ENCODE data around the gene C3orf22.

The C3orf22 gene

DNA sequence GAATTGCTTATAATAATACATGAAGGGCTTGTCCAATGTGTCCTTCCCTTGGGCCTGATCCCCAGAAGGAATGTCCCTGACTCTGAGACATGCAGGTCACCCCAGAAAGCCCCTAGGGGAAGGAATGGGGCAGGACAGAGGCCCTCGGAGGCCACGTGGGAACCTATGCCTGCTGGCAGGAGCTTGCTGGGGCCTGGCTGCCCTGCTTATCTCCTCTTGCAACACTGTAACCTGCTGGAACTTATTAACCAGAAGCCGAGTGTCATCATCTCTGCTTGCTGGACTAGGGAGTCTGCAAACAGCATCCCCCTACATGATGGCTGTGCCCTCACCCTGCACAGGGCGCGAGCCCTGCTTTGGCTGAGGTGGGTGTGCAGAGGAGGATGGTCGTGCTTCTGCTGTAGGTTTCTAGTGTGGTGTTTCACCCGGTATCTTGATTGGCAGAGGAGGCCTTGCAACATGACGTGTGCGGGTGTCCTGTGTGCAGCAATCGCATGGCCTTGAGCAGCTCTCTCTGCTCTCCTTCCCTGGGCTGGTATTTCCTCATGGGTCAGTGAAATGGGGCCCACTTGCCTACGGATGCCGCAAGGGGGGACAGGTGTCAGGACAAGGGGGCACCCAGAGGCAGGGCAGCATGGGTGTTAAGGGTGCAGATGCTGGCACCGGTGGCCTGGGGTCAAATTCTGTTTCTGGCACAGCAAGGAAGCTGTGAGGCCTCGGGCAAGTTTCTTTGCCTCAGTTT is 29.8 kb downstream of the C3orf22 start:
- in situ Hi-C loops (cut with MboI; ENCODE audit: low sequenced_read_pairs): no loop called here

DNA sequence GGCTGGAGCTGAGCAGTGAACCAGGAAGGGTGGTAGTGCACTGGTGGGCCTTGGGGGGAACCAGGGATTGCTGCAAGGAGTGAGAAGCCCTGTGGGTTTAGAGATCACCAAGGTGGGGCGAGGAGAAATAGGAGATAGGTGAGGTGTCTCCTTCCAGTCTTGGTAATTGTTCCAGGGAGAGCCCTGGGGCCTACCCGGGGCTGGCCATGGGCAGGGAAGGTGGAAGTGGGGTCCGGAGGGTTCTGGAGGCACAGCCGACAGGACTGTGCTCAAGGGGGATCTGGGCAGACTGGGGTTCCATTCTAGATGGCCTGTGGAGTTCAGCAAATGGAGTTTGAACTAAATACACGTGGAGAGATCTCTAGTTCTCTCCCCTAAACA is 30.3 kb downstream of the C3orf22 start:
- in situ Hi-C loops (cut with MboI; ENCODE audit: low sequenced_read_pairs): no loop called here

DNA sequence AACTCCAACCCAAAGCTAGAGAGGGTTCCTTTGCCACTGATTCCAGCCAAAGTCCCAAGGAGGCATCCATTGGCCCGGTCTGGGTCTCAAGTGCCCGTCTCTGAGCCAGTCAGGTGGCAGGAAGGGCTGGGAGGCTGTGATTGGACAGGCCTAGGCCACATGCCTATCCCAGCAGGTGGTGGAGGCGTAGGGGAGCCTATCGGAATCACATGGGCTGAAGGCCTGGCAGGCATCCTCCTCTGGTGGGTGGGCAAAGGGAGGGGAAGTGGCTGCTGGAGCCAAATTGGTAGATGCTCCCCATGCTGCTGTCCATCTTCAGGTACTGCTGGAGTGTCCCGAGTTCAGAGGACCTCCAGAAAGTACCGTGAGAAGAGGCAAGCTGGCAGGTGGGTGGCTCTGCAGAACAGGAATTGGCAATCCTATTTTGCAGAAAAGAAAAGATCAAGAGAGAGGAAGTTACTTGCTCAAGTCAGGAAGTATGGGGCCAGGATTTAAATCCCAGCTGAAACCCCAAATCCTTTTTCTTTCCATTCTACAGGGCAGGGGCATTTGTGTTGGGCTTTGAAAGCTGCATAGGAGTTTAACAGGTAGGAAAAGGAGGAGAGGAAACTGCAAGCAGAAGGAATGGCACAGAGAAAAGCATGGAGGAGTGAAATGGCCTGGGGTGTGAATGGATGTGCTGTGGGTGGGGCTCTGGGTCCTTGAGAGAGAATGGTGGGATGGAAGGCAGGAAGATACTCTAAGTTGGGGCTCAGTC is 31.1 kb downstream of the C3orf22 start:
- in situ Hi-C loops (cut with MboI; ENCODE audit: low sequenced_read_pairs): no loop called here

DNA sequence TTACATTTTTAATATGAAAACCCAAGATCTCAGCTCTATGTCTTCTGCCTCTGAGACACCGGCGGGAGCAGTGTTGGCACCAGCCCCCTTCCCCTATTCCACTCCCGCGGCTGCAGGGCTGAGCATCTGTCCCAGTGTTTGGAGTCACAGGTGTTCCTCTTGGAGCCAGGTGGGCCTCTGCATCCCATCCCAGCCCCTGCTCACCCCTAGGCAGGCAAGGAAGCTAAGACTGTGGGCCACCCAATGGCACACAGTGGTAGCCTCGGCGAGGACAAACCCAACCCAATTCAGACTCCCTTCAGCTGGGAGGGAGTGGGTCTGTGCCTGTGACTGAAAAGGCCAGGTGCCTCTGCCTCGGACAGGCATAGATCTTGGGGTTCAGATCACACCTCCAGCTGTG is 31.7 kb downstream of the C3orf22 start:
- in situ Hi-C loops (cut with MboI; ENCODE audit: low sequenced_read_pairs): no loop called here

DNA sequence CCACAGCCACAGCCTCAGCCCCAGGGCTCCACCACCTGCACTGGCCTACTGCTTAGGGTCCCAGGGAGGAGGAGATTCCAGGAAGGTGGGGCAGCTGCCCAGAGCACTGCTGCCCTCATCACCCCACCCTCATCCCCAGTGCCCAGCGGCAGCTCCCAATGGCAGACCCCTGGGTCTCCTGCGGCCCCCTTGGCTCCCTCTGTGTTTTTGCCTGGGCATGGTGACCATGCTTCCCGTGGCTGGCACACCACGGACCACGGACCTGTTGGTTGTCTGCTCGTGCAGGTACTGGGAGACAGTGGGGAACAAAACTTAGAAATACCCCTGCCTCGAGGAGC is 32.1 kb downstream of the C3orf22 start:
- in situ Hi-C loops (cut with MboI; ENCODE audit: low sequenced_read_pairs): no loop called here

DNA sequence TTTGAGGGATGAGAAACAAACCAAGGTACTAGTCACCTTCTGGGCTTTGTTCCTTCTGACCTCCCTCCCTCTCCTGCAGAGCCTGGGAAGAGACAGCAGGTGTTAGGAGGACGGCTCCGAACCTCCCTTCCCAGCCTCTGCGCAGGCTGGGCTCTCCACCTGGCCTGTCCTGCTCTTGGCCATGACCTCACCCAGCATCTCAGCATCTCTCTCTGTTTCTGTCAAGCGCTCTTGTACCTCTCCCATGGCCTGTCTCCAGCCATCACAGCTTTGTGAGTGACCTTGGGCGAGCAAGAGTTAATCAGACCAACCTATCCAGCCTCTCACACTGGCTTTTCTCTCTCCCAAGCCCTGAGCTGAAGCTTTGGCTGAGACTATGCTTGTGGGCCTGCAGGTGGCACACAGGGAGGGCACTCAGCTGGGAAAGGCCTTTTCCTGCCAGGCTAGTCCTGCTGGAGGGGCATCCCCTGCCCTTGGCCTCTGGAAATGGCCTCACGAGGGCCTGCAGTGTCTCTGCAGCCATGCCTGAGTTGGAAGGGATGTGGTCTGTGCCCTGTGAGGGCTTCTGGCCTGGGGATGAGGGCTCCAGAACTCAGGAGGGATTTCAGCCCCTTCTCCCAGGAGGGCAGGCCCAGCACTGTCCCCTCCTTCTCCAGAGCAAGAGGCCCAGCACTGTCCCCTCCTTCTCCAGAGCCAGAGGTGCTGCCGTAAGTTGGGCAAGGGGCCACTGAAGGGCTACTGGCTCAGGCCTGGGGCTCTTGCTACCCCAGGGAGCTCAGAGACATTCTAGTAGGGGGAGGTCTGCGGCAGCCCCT is 32.7 kb downstream of the C3orf22 start:
- in situ Hi-C loops (cut with MboI; ENCODE audit: low sequenced_read_pairs): no loop called here

DNA sequence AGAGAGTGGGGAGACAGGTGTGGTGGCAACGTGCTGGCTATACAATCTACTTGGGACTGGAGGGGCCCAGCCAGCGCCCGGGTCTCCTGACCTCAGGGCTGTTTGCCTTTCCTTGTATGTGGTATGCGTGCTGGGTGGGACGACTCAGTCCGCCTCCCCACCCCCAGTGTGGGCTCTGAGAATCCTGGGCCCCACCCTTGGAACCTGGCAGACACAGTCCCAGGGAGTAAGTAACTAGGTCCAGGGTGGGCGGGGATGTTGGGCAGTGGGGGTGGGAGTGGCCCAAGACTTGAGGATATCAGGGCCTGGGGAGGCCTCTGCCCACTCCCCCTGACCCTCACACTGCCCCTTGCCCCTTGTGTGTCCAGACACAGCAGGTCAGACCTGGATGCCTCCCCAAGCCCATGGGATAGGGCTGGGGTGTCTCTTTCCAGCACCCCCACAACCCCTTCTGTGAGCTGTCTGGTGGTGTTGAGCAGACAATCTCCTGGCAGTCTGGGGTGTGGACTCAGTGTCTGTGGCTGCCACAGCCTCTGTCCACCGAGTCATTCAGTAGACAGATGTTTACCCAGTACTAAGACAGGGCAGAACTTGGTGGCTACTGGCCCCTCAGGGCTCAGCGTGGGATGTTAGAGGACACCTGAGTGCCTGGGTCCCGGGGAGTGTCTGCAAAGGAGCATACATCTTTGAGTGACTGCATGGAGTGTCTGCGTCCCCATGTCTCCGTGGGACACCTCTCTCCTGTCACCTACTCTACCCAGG is 33.5 kb downstream of the C3orf22 start:
- in situ Hi-C loops (cut with MboI; ENCODE audit: low sequenced_read_pairs): no loop called here

DNA sequence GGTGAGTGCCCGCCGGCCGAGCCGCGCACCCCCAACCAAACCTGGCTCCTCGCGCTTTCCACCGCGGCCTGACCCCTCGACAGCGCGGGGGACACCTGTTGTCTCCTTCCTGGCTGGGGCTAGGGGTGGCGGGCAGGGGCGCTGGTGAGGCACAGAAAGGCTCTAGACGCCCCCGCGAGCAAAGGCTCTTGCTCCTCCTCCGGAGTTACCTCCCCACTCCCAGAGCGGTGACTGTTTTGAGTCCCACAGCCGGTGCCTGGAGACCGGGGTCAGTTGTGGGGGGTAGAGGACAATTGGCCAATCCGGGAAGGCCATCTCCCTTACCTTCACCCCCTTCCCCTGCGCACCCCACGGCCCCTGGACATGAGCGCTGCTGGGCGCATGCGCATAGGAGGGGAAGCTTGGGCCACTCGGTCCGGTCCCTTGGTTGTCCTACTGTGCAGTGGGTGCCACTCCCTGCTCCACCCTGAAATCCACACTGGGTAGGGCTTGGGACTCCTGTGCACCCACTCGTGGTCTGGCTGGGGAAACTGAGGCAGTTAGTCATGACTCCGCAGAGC is 34.2 kb downstream of the C3orf22 start:
- in situ Hi-C loops (cut with MboI; ENCODE audit: low sequenced_read_pairs): no loop called here

DNA sequence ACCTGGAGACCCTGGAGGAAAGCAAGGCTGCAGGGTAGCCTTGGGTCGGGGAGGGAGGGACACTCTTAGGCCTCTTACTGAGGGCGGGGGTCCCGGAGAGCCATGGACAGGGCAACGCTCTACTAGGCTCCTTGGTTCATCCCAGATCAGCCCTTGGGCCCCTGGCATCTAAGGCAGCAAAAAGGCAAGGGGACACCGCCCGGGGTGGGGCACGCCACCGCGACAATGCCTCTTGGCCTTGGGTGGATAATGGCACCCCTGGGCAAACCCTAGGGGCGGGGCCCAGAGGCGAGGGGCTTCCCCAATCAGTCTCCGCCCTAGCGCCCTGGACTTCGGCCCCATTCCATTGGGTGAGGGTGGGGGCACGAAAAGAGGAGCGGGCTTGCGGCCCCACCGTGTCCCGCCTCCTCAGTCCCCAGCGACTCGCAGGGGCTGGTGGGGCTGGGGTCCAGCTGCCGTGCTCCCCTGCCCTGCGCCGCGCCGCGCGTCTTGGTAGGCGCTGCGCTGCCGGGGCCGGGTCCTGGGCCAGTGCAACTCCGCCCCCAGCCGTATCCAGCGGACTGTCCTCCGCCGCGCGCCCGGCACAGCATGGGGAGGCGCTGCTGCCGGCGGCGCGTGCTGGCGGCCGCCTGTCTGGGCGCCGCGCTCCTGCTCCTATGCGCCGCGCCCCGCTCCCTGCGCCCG is 34.8 kb downstream of the C3orf22 start, which contains the start of gene CHST13:
CHST13 (plus strand) TSS at position 411 of the 684 bp plus-strand sequence; CDS start at position 589, 178 bp downstream.
- in situ Hi-C loops (cut with MboI; ENCODE audit: low sequenced_read_pairs): no loop called here

DNA sequence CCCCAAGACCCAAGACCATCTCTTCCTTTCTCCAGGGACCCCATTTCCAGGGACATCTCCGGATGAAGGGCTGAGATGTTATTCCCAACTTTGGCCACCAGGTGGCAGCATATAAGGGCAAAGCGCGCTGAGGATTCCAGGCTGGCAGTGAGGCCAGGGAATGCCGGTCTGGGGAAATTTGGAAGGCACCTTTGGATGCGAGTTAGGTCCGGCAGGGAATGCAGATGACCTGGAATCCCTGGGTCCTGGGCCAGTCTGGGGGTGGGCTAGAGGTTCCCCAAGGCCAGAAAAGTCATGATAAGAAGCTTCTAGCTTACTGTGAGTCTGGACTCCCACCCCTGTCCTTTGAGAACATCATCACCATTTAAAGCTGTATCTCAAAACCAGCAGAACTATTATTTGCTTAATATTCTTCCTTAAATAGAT is 36.4 kb downstream of the C3orf22 start:
- in situ Hi-C loops (cut with MboI; ENCODE audit: low sequenced_read_pairs): no loop called here

DNA sequence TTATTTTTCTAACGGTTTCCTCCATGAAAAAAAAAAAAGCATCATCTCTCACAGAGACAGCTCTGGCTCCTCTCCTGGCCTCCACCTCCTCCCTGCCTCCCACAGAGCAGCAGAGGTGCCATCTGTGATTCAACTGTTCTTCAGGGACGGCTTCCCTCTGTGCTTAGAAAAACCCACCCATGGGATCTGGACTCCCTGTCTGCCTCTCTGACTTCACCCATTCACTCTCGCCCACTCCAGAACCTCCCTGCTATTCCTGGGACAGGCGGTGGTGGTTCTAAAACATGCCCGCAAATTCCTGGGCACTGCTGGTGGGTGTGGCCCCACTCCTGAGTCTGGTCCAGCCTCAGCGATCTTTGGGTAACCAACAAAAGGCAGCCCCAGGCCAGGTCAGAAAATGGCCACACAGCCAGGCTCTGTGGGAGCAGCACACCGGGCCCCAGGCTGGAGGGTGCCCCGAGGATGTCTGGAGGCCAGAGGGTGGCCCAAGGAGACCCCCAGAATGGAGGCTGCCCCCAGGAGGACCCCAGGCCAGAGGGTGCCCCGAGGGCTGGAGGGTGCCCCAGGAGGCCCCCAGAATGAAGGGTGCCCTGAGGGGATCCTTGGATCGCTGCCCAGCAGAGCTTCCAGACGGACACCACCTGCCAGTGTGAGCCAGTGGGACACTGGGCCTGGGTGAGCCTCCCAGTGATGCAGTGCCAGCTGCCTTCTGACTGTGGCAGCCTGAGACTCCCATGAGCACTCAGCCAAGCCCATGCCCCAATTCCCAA is 37.4 kb downstream of the C3orf22 start:
- in situ Hi-C loops (cut with MboI; ENCODE audit: low sequenced_read_pairs): no loop called here

DNA sequence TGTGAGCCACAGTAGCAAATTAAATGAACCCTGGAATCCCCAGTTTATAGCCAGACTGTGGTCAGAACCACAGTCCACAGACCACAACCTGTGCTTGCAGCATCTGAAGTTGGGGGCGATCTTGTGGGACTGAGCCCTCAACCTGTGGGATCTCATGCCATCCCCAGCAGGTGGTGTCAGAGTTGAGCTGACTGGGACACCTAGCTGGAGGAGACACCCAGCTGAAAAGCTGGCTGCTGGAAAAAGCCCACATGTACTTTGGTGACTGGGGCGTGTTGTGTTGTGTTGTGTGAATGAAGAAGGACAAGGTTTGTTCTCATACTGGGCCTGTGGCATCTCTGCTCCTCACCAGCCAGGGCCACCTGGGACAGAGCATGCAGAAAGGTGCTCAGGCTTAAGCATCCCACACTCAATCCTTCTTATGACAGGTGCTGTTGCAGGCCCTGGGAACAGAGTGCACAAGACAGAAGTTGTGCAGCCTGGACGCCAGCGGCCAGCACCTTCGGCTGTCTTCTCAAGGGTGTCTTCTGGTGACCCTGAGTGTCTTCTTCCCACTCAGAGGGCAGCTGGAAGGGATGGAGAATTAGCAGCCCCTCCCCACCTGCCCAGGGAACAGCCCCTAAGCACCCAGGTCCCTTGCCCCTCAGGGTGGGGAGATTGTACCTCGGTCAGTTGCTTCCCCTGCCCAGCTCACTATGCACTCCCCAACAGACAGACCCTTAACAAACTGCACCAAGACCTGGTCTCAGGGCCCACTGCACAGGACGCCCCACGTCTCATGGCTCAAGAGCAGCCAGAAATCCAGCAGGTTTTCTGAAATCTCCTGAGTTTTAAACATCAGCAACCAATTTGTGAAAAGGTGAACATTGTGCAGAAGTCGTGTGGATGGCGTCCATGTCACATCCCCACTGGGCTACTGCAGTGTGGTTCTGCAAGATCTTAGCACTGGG is 39.0 kb downstream of the C3orf22 start:
- in situ Hi-C loops (cut with MboI; ENCODE audit: low sequenced_read_pairs): no loop called here

DNA sequence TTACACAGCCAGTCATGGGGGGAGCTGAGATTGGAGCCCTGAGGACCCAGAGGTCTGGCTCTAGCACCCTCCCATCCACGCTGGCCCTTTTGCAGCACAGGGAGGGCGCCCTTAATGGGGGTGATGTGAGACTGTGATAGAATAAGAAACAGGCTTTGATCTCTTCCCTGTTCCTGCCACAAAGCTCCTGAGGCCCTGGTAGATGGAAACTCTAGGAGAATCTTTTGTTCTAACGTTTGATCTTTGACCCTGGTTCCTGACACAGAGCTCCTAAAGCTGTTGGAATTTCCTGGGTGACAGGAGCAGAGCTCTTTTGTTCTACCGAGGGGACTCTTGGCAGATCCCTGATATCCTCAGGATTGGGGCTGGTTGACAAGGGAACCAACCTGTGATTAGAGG is 40.0 kb downstream of the C3orf22 start:
- in situ Hi-C loops (cut with MboI; ENCODE audit: low sequenced_read_pairs): no loop called here

DNA sequence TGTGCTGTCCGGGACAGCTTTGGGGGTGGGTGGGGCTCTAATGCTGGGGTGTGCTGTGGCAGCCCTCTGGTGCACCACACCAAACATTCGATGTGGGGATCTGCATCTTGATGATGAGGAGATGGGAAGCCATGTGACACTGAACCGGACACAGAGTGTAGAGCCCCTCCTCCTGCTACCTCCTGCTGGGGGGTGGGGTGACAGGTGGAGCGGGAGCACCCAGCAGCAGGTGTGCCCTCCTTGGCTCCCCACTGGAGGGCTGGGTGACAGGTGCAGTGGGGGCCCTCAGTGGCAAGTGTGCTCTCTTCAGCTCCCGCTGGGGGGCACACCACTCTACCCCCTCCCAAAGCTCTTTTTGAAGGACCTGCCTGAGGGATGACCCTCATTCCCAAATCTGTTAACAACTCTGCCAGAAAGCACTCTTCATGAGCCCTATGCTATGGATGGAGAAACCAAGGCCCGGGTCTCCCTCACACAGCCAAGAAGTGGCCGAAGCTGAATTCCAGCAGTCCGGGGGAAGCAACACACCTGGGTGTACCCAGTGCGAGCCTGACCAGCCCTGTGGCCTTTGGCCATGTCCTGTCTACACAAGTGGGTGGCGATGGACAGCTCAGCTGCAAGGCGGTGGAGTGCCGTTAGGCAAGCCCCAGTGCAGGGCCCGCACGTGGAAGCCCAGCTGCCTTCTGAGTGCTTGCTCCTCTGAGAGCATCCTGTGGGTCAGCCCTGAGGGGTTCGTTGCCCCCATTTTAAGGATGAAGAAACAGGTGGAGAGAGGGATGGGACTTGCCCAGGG is 40.5 kb downstream of the C3orf22 start:
- in situ Hi-C loops (cut with MboI; ENCODE audit: low sequenced_read_pairs): no loop called here

DNA sequence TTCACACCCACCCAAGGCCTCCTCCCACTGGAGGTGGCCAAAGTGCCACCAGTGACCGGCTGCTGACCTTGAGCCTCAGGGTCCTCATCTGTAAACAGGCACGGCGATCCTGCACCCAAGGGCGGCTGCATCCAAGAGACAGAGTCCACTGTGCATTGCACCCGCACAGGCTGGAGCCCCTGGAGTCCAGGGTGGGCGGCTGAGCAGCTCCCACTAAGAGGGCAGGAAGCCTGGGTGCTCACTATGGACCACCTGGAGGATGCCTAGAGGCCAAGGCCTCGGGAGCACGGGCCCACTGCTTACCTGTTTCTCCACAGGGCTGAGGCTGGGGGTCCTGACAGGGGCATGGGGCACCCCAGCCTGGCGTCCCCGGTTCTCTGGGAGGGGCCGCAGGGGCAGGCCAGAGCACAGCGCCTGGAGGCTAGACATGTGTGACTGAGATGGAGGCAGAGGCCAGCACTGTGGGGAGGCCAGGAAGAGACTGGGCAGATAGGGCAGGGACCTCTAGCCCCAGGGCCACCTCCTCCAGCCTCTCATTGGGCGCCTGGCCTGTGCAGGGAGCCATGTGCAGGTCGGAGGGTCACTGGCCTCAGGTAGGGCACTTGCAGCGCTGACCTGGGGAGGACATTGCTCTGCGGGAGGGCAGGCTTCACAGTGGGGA is 41.3 kb downstream of the C3orf22 start, which contains the start of gene UROC1:
UROC1 (minus strand) TSS at position 483 of the 661 bp plus-strand sequence; CDS start at position 429, 54 bp downstream.
- in situ Hi-C loops (cut with MboI; ENCODE audit: low sequenced_read_pairs): no loop called here

DNA sequence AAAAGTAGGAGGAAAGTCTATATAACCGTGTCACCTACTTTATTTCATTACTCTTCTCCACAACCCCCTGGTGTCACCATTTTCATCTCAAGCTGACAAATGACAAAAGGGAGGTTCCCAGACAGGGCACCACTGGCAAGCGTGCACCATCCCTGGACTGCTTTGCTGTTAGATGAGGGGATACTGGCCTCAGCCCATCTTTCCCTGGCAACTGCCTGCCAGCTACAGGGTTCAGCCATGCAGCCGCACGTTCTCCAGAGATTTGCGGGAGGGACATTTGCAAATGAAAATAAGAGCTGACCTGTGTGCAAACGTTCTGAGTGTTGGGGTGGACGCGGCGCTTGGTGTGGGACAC is 41.8 kb downstream of the C3orf22 start:
- in situ Hi-C loops (cut with MboI; ENCODE audit: low sequenced_read_pairs): no loop called here

Measured in hTERT RPE-1 (cell line).